ENCODE data around the gene UBAP1.
A peak's percentile ranks its signal among the peaks of the same experiment; 100 is the strongest.
"Not testable (repeated sequence)": the region's sequence is repeated elsewhere in the genome, so short reads cannot be mapped to it uniquely, and the experiment has no call there.

Gene UBAP1

DNA sequence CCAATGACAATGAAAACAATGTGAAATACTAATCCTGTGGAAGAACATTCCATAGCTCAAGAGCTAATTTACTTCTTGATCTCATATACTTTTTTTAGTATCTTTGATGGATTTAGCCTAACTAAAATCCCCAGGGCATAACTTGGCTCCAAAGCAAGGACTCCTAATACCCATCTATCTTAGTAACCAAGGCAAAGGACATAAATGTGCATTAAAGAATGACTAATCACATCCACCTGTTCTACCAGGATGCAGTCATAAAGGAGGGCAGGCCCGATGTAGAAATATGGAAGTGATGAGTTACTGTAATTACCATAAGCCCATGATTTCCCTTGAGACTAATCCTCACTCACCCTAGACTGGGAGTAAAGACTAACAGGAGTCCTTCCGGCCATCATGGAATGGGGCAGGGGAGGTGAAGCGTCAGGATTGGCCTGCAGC lies 93.3 kb downstream of the UBAP1 start:
- Mint-ChIP-seq H3K27me3 (ENCODE audit: low read depth) (no peaks in the 10 kb centered on the region), H3K36me3 (ENCODE audit: low read depth) (peaks cover 3% of the 10 kb centered on the region)

GRCh38 chr9:34273588-34273987 lies 94.7 kb downstream of the UBAP1 start:
- not testable (repeated sequence) for H3K4me3 Mint-ChIP-seq; H3K36me3 Mint-ChIP-seq (ENCODE audit: low read depth); H3K27ac Mint-ChIP-seq; H3K27me3 Mint-ChIP-seq (ENCODE audit: low read depth); H3K9me3 Mint-ChIP-seq
- H3K4me1 Mint-ChIP-seq = peaks cover 13% of the 10 kb centered on the region

More for the DNA sequence above, 93.3 kb downstream of the UBAP1 start:
- Mint-ChIP-seq H3K27ac (peak overlapping the region in 1 of 3 experiments; percentile 10), H3K9me3 (no peaks in the 10 kb centered on the region), H3K4me1 (peaks cover 13% of the 10 kb centered on the region), H3K4me3 (no peak overlapping the region)
- TF ChIP-seq, protein P1, sequence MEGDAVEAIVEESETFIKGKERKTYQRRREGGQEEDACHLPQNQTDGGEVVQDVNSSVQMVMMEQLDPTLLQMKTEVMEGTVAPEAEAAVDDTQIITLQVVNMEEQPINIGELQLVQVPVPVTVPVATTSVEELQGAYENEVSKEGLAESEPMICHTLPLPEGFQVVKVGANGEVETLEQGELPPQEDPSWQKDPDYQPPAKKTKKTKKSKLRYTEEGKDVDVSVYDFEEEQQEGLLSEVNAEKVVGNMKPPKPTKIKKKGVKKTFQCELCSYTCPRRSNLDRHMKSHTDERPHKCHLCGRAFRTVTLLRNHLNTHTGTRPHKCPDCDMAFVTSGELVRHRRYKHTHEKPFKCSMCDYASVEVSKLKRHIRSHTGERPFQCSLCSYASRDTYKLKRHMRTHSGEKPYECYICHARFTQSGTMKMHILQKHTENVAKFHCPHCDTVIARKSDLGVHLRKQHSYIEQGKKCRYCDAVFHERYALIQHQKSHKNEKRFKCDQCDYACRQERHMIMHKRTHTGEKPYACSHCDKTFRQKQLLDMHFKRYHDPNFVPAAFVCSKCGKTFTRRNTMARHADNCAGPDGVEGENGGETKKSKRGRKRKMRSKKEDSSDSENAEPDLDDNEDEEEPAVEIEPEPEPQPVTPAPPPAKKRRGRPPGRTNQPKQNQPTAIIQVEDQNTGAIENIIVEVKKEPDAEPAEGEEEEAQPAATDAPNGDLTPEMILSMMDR (IDR thresholded peaks at IDR 0.05; ENCODE audit: unreplicated experiment in 3 of 3) = no peak

DNA sequence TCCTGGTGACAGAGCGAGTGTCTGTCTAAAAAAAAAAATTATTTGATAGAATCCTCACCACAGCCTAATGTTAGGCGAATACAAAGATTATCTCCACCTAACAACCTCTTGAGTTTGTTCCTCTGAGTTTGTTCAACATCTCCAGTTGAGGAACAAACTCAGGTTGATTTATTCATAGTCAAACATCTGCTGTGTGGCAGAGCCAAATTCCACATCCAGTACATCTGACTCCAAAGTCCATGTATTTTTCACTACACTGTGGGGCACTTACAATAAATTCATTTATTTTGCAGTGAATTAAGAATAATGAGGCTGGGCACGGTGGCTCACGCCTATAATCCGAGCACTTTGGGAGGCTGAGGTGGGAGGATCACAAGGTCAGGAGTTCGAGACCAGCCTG lies 97.0 kb downstream of the UBAP1 start:
- TF ChIP-seq, protein P1 (IDR thresholded peaks at IDR 0.05; ENCODE audit: unreplicated experiment in 3 of 3) = no peak
- Mint-ChIP-seq H3K36me3 (ENCODE audit: low read depth) (peaks cover 3% of the 10 kb centered on the region), H3K27ac (no peak overlapping the region), H3K4me3 (no peak overlapping the region), H3K27me3 (ENCODE audit: low read depth) (no peaks in the 10 kb centered on the region), H3K9me3 (no peaks in the 10 kb centered on the region), H3K4me1 (peaks cover 13% of the 10 kb centered on the region)

DNA sequence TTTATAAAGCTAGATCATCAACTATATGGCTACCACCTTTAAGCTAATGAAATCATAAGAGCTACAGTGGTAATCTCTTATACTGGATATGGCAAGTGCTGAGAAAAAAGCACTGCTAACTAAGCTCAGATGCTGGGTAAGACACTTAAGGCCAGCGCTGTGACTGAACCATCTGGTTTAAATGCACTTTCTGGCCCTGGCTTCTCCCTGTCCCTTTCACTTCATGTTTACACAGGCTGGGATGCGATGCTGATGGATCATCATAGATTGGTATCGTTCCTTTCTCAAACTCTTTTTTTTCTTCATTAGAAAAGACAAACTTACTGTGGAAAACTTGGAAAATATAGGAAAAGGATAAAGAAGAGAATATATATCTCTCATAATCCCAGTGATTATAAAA lies 97.9 kb downstream of the UBAP1 start:
- TF ChIP-seq, protein P1 (IDR thresholded peaks at IDR 0.05; ENCODE audit: unreplicated experiment in 3 of 3) = no peak
- Mint-ChIP-seq H3K27ac (no peak overlapping the region), H3K4me1 (peaks cover 6% of the 10 kb centered on the region), H3K9me3 (no peaks in the 10 kb centered on the region), H3K27me3 (ENCODE audit: low read depth) (no peaks in the 10 kb centered on the region), H3K36me3 (ENCODE audit: low read depth) (no peaks in the 10 kb centered on the region), H3K4me3 (no peak overlapping the region)

- TF ChIP-seq, protein P1 (IDR thresholded peaks at IDR 0.05; ENCODE audit: unreplicated experiment in 3 of 3) = no peak
- Mint-ChIP-seq H3K27me3 (ENCODE audit: low read depth) (no peaks in the 10 kb centered on the region), H3K4me3 (no peak overlapping the region), H3K4me1 (peaks cover 3% of the 10 kb centered on the region), H3K9me3 (no peaks in the 10 kb centered on the region), H3K36me3 (ENCODE audit: low read depth) (peaks cover 3% of the 10 kb centered on the region), H3K27ac (no peak overlapping the region)
Measured at GRCh38 chr9:34279411-34279810, 100.6 kb downstream of the UBAP1 start.

- Mint-ChIP-seq H3K4me3 (no peak overlapping the region), H3K4me1 (peaks cover 7% of the 10 kb centered on the region), H3K36me3 (ENCODE audit: low read depth) (peaks cover 16% of the 10 kb centered on the region), H3K27me3 (ENCODE audit: low read depth) (no peaks in the 10 kb centered on the region), H3K9me3 (no peaks in the 10 kb centered on the region), H3K27ac (no peak overlapping the region)
- TF ChIP-seq, protein P1 (IDR thresholded peaks at IDR 0.05; ENCODE audit: unreplicated experiment in 3 of 3) = no peak
Measured at GRCh38 chr9:34282096-34282495, 103.3 kb downstream of the UBAP1 start.

All from nephron (organoid).